GM19023 (cell line): ENCODE data around the gene YWHAG.
"Not testable (repeated sequence)": the region's sequence is repeated elsewhere in the genome, so short reads cannot be mapped to it uniquely, and the experiment has no call there.

Experiments
- ATAC-seq: cut with Tn5 transposase; IDR thresholded peaks from one replicate; pipeline ENCODE4 v1.9.1; 2021; ENCODE audit warnings: mild to moderate bottlenecking, moderate library complexity; ENCODE audit not compliant: unreplicated experiment

The YWHAG gene

DNA sequence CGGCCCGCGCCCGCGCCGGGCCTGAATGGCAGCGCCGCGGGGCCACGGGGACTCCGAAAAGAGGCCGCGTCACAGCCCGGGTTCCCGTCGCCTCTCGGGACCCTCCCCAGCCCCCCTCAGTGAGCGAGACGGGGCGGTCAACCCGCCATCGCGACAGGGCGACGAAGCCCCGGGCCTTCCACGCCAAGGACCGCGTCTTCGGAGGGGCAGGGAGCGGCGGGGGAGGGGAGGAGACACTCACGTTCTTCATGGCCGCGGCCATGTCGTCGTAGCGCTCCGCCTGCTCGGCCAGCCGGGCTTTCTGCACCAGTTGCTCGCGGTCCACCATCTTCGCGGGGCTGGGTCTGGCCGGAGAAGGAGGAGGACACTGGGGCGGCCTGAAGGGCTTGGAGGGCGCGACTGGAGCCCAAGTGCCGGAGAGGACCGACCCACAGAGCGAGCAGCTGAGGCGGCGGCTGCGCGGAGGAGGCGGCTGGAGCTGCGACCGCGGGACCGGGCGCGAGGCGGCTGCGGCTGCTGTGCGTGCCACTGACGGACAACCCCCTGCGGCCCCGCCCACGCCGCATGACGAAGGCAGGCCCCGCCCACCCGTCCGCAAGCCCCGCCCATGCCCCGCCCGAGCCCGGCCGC, at the start of gene YWHAG:
TSS of gene YWHAG (minus strand) at position 511 of the 630 bp plus-strand sequence. CDS start at position 328, 183 bp downstream.
- ATAC-seq = peak; percentile 63

DNA sequence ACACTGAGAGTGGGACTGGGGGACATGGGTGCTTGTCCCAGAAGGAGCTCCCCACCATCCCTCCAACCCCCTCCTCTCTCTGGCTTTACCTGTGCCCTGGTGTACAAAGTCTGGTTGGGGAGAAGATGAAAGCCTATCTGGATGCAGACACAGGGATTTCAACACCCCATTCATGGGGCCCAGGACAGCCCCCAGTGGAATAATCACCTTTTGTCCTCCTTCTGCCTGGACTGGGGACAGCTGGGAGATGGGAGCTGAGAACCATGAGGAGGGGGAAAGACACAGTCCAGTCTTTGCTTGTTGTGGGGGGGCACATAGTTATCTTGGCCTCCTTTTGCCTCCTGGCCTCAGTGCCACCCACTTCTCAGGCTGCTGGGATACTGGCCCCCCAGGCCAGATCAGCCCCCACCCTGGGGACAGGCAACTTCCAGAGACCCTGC, 49.4 kb upstream of the YWHAG start:
- no peak for ATAC-seq

- no peak for ATAC-seq
Measured at GRCh38 chr7:76407718-76408117, 48.9 kb upstream of the YWHAG start.

DNA sequence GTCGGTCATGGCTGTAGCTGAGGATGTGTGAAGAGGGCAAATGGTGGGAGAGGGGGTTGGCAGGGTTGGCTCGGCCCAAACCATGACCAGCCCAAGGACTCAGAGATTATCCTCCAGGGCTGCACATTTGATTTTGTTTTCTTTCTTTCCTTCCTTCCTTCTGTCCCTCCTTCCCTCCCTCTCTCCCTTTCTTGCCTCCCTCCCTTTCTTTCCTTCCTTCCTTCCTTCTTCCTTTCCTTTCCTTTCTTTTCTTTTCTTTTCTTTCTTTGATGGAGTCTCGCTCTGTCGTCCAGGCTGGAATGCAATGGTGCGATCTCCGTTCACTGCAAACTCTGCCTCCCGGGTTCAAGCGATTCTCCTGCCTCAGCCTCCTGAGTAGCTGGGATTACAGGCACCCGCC, 46.9 kb upstream of the YWHAG start:
- ATAC-seq = no peak

- no peak for ATAC-seq
Measured at GRCh38 chr7:76403780-76404494, 45.1 kb upstream of the YWHAG start.

DNA sequence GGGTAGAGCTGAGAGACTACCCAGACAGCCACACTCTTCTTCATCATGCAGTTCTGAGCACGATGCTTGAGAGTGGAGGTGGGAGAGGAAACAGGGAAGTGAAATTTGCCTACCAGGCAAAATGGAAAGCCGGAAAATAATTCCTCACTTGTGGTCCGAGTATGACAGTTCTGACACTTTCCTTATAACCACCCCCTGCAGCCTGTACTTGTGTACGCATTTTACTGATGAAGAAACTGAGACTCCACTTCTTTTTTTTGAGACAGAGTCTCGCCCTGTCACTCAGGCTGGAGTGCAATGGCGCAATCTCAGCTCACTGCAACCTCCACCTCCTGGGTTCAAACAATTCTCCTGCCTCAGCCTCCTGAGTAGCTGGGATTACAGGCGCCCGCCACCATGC, 44.3 kb upstream of the YWHAG start:
- not testable (repeated sequence) for ATAC-seq

GRCh38 chr7:76400248-76400647, 41.5 kb upstream of the YWHAG start:
- ATAC-seq = no peak

DNA sequence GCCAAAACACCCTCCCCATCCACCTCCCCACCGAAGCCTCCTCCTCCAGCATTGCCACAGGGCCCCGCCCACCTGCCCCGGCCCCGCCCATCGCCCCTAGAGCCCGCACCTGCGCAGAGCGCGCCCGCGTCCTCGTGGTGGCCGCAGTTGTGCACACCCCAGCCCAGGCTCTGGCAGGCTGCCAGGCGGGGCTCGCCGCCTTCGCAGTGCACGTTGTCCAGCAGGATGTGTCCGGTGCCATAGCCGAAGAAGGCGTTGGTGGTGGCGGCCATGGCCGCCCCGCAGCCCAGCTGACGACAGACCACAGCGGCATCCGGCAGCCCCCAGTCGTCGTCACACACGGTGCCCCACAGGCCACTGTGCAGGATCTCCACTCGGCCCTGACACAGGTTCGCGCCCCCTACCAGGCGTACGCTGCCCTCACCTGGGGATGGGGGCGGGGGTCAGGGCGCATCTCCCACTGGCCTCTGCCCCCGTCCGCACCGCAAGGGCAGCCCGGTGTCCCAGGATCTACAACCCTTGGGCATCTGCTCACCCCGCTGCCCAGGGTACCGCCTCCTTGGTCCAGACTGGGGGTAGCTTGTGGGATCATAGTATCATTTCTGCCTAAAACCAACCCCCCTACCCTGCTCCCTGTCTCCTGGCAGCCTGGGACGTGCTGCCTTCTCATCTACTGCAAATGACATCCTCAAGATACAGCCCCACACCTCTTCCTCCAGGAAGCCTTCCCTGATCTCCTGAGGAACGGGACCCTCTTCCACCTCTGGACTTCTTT, 38.8 kb upstream of the YWHAG start:
- ATAC-seq = no peak

- no peak for ATAC-seq
Measured at GRCh38 chr7:76396864-76397263, 38.1 kb upstream of the YWHAG start.

DNA sequence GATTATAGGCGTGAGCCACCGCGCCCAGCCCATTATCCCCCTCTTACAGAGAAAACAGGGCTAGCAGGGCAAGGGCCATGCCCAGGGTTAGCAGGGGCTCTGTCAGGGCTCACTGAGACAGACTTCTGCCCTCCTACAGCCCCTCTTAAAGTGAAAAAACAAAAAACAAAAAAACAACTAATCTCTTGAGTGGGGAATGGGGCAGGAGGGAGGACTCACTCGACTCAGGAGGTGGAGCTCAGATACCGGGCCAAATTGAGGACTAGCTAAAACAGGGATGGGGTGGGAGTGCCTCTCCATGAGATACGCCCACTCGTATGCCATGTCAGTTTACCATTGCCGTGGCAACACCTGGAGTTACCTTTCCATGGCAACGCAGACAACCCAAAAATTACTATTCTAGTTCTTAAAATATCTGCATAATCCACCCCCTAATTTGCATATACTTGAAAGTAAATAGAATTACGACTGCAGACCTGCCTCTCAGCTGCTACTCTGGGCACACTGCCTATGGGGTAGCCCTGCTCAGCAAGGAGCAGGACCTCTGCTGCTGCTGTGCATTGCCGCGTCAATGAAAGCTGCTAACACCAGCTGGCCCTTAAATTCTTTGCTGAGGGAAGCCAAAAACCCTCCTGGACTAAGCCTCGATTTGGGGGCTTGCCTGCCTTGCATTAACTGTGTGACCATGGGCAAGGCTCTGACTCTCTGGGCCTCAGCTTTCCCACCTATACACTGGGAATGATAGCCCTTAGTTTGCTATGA, 37.4 kb upstream of the YWHAG start:
- ATAC-seq = no peak

- not testable (repeated sequence) for ATAC-seq
Measured at GRCh38 chr7:76395605-76395964, 36.8 kb upstream of the YWHAG start.

DNA sequence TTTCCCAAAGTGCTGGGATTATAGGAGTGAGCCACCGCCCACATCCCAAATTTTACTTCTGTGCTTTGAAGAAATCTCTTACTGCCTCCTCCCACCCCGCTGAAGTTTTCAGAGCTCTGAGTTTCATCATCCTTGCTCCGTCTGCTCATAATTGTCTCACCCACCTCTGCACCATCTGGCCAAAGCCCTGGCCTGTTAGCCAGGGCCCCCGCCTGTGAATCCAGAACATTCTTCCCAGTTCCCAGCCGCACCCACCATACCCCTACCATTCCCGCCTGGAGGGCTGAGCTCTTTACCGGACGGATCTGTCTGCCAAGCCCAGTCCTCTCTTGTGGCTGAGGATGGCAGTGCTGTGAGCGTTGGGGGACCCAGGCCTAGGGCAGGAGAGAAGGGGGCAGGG, 36.2 kb upstream of the YWHAG start:
- ATAC-seq = no peak

GRCh38 chr7:76393116-76394031, 34.6 kb upstream of the YWHAG start:
- ATAC-seq = peak; percentile 92

DNA sequence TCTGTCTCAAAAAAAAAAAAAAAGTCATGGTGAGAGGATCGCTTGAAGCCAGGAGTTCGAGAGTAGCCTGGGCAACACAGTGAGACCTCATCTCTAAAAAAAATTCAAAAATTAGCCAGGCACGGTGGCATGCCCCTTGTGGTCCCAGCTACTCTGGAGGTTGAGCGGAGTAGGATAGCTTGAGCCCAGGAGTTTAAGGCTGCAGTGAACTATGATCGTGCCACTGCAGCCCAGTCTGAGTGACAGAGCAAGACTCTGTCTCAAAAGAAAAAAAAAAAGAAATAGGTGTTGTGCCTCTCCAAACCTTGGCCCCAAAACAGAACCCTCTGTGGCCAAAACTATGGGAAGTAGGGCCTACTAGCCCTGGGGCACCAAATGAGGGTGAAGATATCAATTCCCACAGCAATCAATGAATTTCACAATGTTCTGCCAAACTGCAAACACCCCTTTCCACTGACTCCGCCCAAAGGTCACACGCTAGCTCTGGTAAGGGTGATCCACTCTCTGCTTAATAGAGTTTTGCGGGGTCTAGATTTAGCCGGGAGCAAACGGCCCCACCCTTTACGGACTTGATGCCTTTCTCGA, 33.8 kb upstream of the YWHAG start:
- no peak for ATAC-seq

DNA sequence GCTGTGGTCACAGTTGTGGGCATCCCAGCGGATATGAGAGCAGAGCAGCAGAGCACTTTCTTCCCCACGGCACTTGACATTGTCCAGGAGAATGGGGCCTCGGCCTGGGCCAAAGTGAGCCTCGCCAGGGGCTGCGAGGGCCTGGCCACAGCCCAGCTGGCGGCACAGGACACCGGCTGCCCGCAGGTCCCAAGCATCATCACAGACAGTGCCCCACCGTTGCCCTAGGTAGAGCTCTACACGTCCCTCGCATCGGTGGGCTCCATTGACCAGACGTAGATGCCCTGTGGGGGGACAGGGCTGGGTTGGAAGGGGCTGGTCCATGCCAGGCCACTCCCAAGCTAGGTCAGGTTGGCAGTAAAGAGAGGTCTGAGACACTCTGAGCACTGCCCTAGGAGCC, 31.3 kb upstream of the YWHAG start:
- ATAC-seq = no peak

DNA sequence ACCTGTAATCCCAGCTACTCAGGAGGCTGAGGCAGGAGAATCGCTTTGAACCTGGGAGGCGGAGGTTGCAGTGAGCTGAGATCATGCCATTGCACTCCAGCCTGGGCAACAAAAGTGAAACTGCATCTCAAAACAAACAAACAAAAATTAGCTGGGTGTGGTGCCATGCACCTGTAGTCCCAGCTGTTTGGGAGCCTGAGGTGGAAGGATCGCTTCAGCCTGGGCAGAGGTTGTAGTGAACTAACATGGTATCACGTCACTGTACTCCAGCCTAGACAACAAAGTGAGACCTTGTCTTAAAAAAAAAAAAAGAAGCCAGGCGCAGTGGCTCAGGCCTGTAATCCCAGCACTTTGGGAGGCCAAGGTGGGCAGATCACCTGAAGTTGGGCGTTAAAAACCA, 29.0 kb upstream of the YWHAG start:
- ATAC-seq = not testable (repeated sequence)

DNA sequence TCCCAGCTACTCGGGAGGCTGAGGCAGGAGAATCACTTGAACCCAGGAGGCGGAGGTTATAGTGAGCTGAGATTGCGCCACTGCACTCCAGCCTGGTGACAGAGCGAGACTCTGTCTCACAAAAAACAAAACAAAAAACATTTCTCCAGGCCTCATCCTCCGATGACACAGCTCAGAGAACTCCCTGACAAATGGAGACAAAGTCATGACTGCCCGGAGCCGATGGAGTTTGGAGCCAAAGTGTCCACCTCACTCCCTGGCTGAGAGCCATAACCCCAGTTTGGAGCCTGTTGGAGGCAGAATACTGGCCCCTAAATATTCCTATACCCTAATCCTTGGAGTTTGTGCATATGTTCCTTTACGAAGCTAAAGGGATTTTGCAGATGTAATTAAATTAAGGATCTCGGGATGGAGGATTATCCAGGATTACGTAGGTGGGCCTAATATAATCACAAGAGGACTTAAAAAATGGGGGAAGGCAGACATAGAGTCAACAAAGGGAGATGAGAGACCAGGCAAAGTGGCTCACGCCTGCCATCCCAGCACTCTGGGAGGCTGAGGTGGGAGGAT, 28.0 kb upstream of the YWHAG start:
- ATAC-seq = no peak

GRCh38 chr7:76383089-76383944, 24.5 kb upstream of the YWHAG start:
- no peak for ATAC-seq
